K562 (cell line): ENCODE results near the gene PRODH. TPM values are rescaled to one million over a fixed set of nuclear protein-coding genes. Genes with fewer than 3 reads are reported as not detected.

Experiments used
- ATAC-seq: fragments of 200-7000 bp; cut with Tn5 transposase; 3 replicates; pipeline ENCODE4 v1.9.1; 2020; ENCODE audit warnings: moderate library complexity
- BruUV-seq: library from RNA; stranded (reverse); fragments of 400-500 nt; replicated peaks from 2 replicates; lab custom pipeline; 2021; lab: Mats Ljungman, UMichigan
- CTCF ChIA-PET: fragments of 300-600 bp; formaldehyde crosslinking; extraction: SDS; loops from one replicate; lab custom pipeline; 2021; ENCODE audit warnings: low intra/inter-chr PET ratio; lab: Yijun Ruan, JAX
- POLR2A ChIA-PET: fragments of 300-600, 350-650 bp; sonication (Branson Sonifier 250); formaldehyde crosslinking; extraction: SDS; loops from one replicate; lab custom pipeline; 2021; ENCODE audit warnings: antibody characterized with exemption, inconsistent platforms; lab: Yijun Ruan, JAX
- DNase-seq, 4 experiments: peaks; one replicate each; pipeline versions ENCODE4 v3.0.0 to v3.0.0-alpha.2; 2011 to 2018; ENCODE audit warnings: low spot score in 3 of 4, mixed read lengths in 3 of 4; ENCODE audit errors: extremely low read depth in 1 of 4
- FAIRE-seq: peaks from 2 replicates; lab custom pipeline; 2011; peaks lifted over from hg19 to GRCh38; lab: Jason Lieb, UNC
- H2AFZ ChIP-seq: 2 replicates; pipeline ENCODE4 v1.6.0; 2011; ENCODE audit warnings: low read depth, low read length, control low read depth, inconsistent platforms
- H3K27ac ChIP-seq: fragments of 200-600 bp; 3 replicates; pipeline ENCODE4 v1.8.0; 2011; ENCODE audit warnings: low read depth, mild to moderate bottlenecking, control low read depth, inconsistent platforms, low read length, moderate library complexity, mixed read lengths; ENCODE audit errors: extremely low read depth
- H3K27me3 ChIP-seq, 2 experiments: fragments of 300-600 bp in 1 of 2; 2 replicates in 1 of 2; 3 replicates in 1 of 2; pipeline versions ENCODE4 v1.6.0 to v1.8.0; 2011; ENCODE audit warnings: inconsistent platforms in 2 of 2, low read length in 2 of 2, mild to moderate bottlenecking in 1 of 2, mixed read lengths in 1 of 2, moderate library complexity in 1 of 2; ENCODE audit not compliant: control insufficient read depth in 2 of 2, insufficient read depth in 2 of 2
- H3K36me3 ChIP-seq: fragments of 300-600 bp; 3 replicates; pipeline ENCODE4 v1.8.0; 2011; ENCODE audit warnings: mild to moderate bottlenecking, low read length, inconsistent platforms; ENCODE audit not compliant: control insufficient read depth, insufficient read depth
- H3K4me1 ChIP-seq, 2 experiments: fragments of 200-600 bp in 1 of 2; replicated peaks in 1 of 2; 2 replicates in 1 of 2; 3 replicates in 1 of 2; pipeline versions ENCODE4 v1.5.1 to v1.8.0; 2011; ENCODE audit warnings: inconsistent platforms in 2 of 2, low read length in 2 of 2, mild to moderate bottlenecking in 1 of 2, mixed read lengths in 1 of 2, moderate library complexity in 1 of 2; ENCODE audit not compliant: control insufficient read depth in 2 of 2, insufficient read depth in 2 of 2
- H3K4me2 ChIP-seq: 2 replicates; pipeline ENCODE4 v1.6.1; 2011; ENCODE audit warnings: low read length, control low read depth, inconsistent platforms, mixed read lengths; ENCODE audit not compliant: insufficient read depth
- H3K4me3 ChIP-seq: fragments of 200-600 bp; sonication (generic), shearing (Covaris generic); 2 replicates; pipeline ENCODE4 v1.5.1; 2016; ENCODE audit warnings: control low read depth, inconsistent platforms
- H3K79me2 ChIP-seq: fragments of 200-600 bp; 3 replicates; pipeline ENCODE4 v1.8.0; 2011; ENCODE audit warnings: low read length, inconsistent platforms; ENCODE audit not compliant: control insufficient read depth, insufficient read depth
- H3K9ac ChIP-seq, 2 experiments: 2 replicates each; pipeline versions ENCODE4 v1.6.0 to v1.6.1; 2011; ENCODE audit warnings: low read depth in 2 of 2, low read length in 2 of 2, control low read depth in 1 of 2, inconsistent platforms in 1 of 2, mild to moderate bottlenecking in 1 of 2, mixed read lengths in 1 of 2; ENCODE audit not compliant: insufficient read depth in 1 of 2
- H3K9me1 ChIP-seq: one replicate; pipeline ENCODE4 v1.6.0; 2011; ENCODE audit warnings: inconsistent platforms, mild to moderate bottlenecking, low read length, moderate library complexity; ENCODE audit not compliant: control insufficient read depth, insufficient read depth
- H3K9me3 ChIP-seq: replicated peaks from 2 replicates; pipeline ENCODE4 v1.5.1; 2011; ENCODE audit warnings: low read depth, low read length, inconsistent platforms; ENCODE audit not compliant: control insufficient read depth, insufficient read depth
- H4K20me1 ChIP-seq: replicated peaks from 2 replicates; pipeline ENCODE4 v1.6.1; 2011; ENCODE audit warnings: low read length, inconsistent platforms, mixed read lengths; ENCODE audit not compliant: control insufficient read depth, insufficient read depth
- CREBBP ChIP-seq: IDR thresholded peaks from one replicate; pipeline ENCODE4 v1.6.1; 2012; ENCODE audit warnings: low read depth, mild to moderate bottlenecking, control low read depth, inconsistent platforms, low read length
- EZH2 ChIP-seq: IDR thresholded peaks from 2 replicates; pipeline ENCODE4 v1.6.1; 2012; ENCODE audit warnings: low read depth, mild to moderate bottlenecking, inconsistent platforms, low read length, borderline replicate concordance
- JUN ChIP-seq, 2 experiments: sonication (generic) in 1 of 2; formaldehyde crosslinking in 1 of 2; IDR thresholded peaks; 2 replicates each; pipeline versions ENCODE4 v1.6.1 to v1.8.0; 2012 to 2022; ENCODE audit warnings: borderline replicate concordance in 2 of 2, mild to moderate bottlenecking in 2 of 2, improper control_type of control experiment in 1 of 2, low read depth in 1 of 2, low read length in 1 of 2, missing genetic modification reagents in 1 of 2
- U2AF2 ChIP-seq: fragments of 200-400 bp; formaldehyde crosslinking; optimal IDR thresholded peaks from 2 replicates; pipeline ENCODE3; 2017; ENCODE audit warnings: low read depth, mild to moderate bottlenecking, low read length
- WGBS: fragments of 100-300 bp; shearing (Covaris generic); methylation state at CpG from one replicate; pipeline ENCODE4 v1.1.6; 2016; ENCODE audit warnings: low coverage, mixed read lengths; ENCODE audit not compliant: insufficient coverage; ENCODE audit errors: missing lambda C conversion rate; 5-methylcytosine and 5-hydroxymethylcytosine counted together
- in situ Hi-C: fragments of 300-500 bp; cut with MboI; formaldehyde crosslinking; loops from 4 replicates; pipeline ENCODE4 v1.15.0; 2018; ENCODE audit warnings: inconsistent platforms, mixed read lengths
- intact Hi-C: fragments of 100-400 bp; cut with micrococcal nuclease; formaldehyde crosslinking; loops from 2 replicates; pipeline ENCODE4 v1.14.2; 2022
- polyA plus RNA-seq, 8 experiments: library from polyadenylated mRNA; depleted of rRNA in 4 of 8; stranded (reverse) in 5 of 8; unstranded in 3 of 8; fragments of >200 nt; fragmentation: Nextera tagmentation in 2 of 8; fragmentation: Illumina TruSeq in 1 of 8; extraction: Ambion mirVana in 2 of 8; extraction: Trizol in 1 of 8; gene quantifications; 2 replicates each; pipeline versions ENCODE4 v1.2.1 to v1.2.3, GENCODE V29; 2011 to 2014; ENCODE audit warnings: inconsistent platforms in 1 of 8, missing spikeins in 1 of 8
- total RNA-seq, 7 experiments: library from RNA; depleted of rRNA in 6 of 7; stranded (reverse); fragments of >200 nt in 6 of 7; fragmentation: Illumina TruSeq in 2 of 7; extraction: Trizol in 2 of 7; gene quantifications; 2 replicates each; pipeline versions ENCODE4 v1.2.1 to v1.2.3, GENCODE V29; 2011 to 2021; ENCODE audit warnings: low replicate concordance in 1 of 7
- TF ChIP-seq, protein P1 (sequence below), 3 experiments: IDR thresholded peaks in 2 of 3; conservative IDR thresholded peaks in 1 of 3; 2 replicates each; pipeline ENCODE4 v1.5.1; 2011 to 2012; ENCODE audit warnings: low read length in 3 of 3, mild to moderate bottlenecking in 3 of 3, control low read depth in 2 of 3, improper control_type of control experiment in 1 of 3, inconsistent platforms in 1 of 3, low read depth in 1 of 3, mixed read lengths in 1 of 3, moderate library complexity in 1 of 3; ENCODE audit not compliant: insufficient read depth in 2 of 3
- TF ChIP-seq, protein P2 (sequence below), 2 experiments: IDR thresholded peaks in 1 of 2; conservative IDR thresholded peaks in 1 of 2; 2 replicates each; pipeline ENCODE4 v1.6.1; 2016; ENCODE audit warnings: low read depth in 2 of 2, mild to moderate bottlenecking in 1 of 2, missing compliant biosample characterization in 1 of 2, missing genetic modification characterization in 1 of 2, moderate library complexity in 1 of 2
- TF ChIP-seq, protein P3 (sequence below): sonication (generic); formaldehyde crosslinking; IDR thresholded peaks from 2 replicates; pipeline ENCODE4 v1.8.0; 2022; ENCODE audit warnings: mild to moderate bottlenecking, missing genetic modification reagents
- TF ChIP-seq, protein P4 (sequence below): fragments of 450-650 bp; conservative IDR thresholded peaks from 2 replicates; pipeline ENCODE4 v1.6.1; 2016; ENCODE audit warnings: missing genetic modification characterization, low read depth, mild to moderate bottlenecking, control low read depth, missing compliant biosample characterization
- TF ChIP-seq, protein P5 (sequence below), 2 experiments: fragments of 250-450 bp in 1 of 2; fragments of 450-650 bp in 1 of 2; sonication (Bioruptor Pico) in 1 of 2; IDR thresholded peaks; 2 replicates each; pipeline versions ENCODE4 v1.6.1 to v1.8.0; 2016 to 2021; ENCODE audit warnings: mild to moderate bottlenecking in 2 of 2, moderate library complexity in 2 of 2, missing compliant biosample characterization in 1 of 2, missing genetic modification characterization in 1 of 2

The PRODH gene
- total and polyA plus RNA-seq, 9 of the 15 experiments (the other 6 are each of a cell fraction or from before 2014, with no cell fraction given): 0.07 to 0.11 TPM; not detected in 7

DNA sequence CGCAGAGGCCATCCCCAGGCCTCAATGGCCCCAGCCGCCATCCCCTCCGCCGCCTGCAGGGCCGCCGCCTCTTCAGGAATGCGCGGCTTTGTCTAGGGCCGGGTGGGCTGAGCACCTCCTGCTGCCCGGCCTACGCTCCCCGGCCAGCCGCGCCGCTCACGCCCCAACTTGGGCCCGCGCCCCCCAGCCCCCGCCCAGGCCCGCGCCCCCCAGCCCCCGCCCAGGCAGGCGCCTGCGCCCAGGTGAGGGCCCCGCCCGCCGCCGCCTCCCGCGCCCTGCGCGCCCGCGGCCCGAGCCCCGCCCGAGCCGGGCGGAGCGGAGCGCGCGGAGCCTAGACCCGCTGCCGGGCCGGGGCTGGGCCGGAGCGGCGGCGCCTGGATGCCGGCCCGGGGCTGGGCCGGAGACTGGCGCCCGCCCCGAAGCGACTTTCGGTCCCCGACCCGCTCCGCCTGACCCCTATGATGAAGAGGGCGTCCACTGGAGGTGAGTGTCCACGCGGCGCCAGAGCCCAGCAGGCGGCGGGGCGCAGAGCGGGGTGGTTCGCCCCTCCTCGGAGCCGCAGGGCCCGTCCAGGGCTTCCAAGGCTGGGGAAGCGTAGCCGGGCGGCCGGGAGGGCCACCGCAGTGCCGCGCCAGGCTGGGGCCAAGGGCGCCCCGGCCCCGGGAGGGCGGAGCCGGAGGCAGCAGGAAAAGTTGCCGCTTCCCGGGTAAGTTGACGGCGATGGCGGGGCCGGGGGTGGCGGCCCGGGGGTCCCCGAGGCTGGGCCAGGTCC is 34.3 kb upstream of the PRODH start:
- Histone ChIP-seq H3K9me1 (peaks cover 7% of the 10 kb centered on the region), H3K4me1 (peaks cover 0 to 52% of the 10 kb centered on the region in 2 experiments; a peak in 2 of 5 replicates), H3K4me2 (peak overlapping the region; percentile 52), H4K20me1 (peaks cover 50% of the 10 kb centered on the region), H3K27ac (no peak overlapping the region), H3K9me3 (no peaks in the 10 kb centered on the region), H3K36me3 (no peaks in the 10 kb centered on the region), H3K79me2 (no peaks in the 10 kb centered on the region), H2AFZ (0 out of 2 replicates have a peak overlapping the region, but pooled peaks have one; percentile 21), H3K9ac (peak overlapping the region in 1 of 2 experiments; percentile 69; a peak in 1 of 4 replicates), H3K4me3 (peak overlapping the region; percentile 29; the same call in 1 of the 2 replicates), H3K27me3 (peaks cover 34 to 84% of the 10 kb centered on the region in 2 experiments; a peak in 4 of 5 replicates)
- ChIA-PET CTCF (no interaction called here), POLR2A (no interaction called here)
- FAIRE-seq (no peak), ATAC-seq (peak; percentile 26), DNase-seq (peak in 3 of 4 experiments; percentile 38 to 92 (median 88))
- 1% methylated on average over 84 of the region's 94 CpGs for WGBS
- intact Hi-C loops (no loop called here), in situ Hi-C loops (no loop called here)
- BruUV-seq: no TSS peak
- no peak for TF ChIP-seq CREBBP
- peak; percentile 30; the same call in 1 of the 2 replicates for TF ChIP-seq EZH2
- TF ChIP-seq, protein P1, sequence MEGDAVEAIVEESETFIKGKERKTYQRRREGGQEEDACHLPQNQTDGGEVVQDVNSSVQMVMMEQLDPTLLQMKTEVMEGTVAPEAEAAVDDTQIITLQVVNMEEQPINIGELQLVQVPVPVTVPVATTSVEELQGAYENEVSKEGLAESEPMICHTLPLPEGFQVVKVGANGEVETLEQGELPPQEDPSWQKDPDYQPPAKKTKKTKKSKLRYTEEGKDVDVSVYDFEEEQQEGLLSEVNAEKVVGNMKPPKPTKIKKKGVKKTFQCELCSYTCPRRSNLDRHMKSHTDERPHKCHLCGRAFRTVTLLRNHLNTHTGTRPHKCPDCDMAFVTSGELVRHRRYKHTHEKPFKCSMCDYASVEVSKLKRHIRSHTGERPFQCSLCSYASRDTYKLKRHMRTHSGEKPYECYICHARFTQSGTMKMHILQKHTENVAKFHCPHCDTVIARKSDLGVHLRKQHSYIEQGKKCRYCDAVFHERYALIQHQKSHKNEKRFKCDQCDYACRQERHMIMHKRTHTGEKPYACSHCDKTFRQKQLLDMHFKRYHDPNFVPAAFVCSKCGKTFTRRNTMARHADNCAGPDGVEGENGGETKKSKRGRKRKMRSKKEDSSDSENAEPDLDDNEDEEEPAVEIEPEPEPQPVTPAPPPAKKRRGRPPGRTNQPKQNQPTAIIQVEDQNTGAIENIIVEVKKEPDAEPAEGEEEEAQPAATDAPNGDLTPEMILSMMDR (IDR thresholded peaks at IDR 0.05 in 2 of 3, conservative IDR thresholded peaks at IDR 0.05 in 1 of 3; ENCODE audit: insufficient read depth in 2 of 3, low read depth in 1 of 3, low read length in 3 of 3): peak in 1 of 3 experiments; percentile 44; a peak in 1 of 6 replicates
- TF ChIP-seq, protein P2, sequence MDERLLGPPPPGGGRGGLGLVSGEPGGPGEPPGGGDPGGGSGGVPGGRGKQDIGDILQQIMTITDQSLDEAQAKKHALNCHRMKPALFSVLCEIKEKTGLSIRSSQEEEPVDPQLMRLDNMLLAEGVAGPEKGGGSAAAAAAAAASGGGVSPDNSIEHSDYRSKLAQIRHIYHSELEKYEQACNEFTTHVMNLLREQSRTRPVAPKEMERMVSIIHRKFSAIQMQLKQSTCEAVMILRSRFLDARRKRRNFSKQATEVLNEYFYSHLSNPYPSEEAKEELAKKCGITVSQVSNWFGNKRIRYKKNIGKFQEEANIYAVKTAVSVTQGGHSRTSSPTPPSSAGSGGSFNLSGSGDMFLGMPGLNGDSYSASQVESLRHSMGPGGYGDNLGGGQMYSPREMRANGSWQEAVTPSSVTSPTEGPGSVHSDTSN (CRISPR knock-in tag; IDR thresholded peaks at IDR 0.05; ENCODE audit: low read depth): no peak
- TF ChIP-seq, protein P2 (tag; conservative IDR thresholded peaks at IDR 0.05; ENCODE audit: low read depth): no peak
- no peak for TF ChIP-seq U2AF2
- TF ChIP-seq, protein P3, sequence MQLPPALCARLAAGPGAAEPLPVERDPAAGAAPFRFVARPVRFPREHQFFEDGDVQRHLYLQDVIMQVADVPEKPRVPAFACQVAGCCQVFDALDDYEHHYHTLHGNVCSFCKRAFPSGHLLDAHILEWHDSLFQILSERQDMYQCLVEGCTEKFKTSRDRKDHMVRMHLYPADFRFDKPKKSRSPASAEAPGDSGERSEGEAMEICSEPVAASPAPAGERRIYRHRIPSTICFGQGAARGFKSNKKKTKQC (CRISPR knock-in tag): peak; percentile 64
- TF ChIP-seq JUN (IDR thresholded peaks at IDR 0.05; ENCODE audit: borderline replicate concordance, low read depth, low read length): no peak
- TF ChIP-seq JUN (CRISPR knock-in tag; IDR thresholded peaks at IDR 0.05; ENCODE audit: borderline replicate concordance): 0 out of 2 replicates have a peak, but pooled peaks have one; percentile 75
- TF ChIP-seq, protein P4, sequence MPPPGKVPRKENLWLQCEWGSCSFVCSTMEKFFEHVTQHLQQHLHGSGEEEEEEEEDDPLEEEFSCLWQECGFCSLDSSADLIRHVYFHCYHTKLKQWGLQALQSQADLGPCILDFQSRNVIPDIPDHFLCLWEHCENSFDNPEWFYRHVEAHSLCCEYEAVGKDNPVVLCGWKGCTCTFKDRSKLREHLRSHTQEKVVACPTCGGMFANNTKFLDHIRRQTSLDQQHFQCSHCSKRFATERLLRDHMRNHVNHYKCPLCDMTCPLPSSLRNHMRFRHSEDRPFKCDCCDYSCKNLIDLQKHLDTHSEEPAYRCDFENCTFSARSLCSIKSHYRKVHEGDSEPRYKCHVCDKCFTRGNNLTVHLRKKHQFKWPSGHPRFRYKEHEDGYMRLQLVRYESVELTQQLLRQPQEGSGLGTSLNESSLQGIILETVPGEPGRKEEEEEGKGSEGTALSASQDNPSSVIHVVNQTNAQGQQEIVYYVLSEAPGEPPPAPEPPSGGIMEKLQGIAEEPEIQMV (tag): no peak
- TF ChIP-seq, protein P5, sequence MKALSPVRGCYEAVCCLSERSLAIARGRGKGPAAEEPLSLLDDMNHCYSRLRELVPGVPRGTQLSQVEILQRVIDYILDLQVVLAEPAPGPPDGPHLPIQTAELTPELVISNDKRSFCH (CRISPR knock-in tag; IDR thresholded peaks at IDR 0.05): no peak
- TF ChIP-seq, protein P5 (tag; IDR thresholded peaks at IDR 0.05): peak; percentile 62; the same call in 1 of the 2 replicates
